ENCODE measurements around the gene CD47. TPM values are rescaled to one million over a fixed set of nuclear protein-coding genes. Genes with fewer than 3 reads are reported as not detected.

Gene CD47
- polyA plus RNA-seq, 1 of the 3 experiments (the other 2 are of a cell fraction) = 19.6 TPM

DNA sequence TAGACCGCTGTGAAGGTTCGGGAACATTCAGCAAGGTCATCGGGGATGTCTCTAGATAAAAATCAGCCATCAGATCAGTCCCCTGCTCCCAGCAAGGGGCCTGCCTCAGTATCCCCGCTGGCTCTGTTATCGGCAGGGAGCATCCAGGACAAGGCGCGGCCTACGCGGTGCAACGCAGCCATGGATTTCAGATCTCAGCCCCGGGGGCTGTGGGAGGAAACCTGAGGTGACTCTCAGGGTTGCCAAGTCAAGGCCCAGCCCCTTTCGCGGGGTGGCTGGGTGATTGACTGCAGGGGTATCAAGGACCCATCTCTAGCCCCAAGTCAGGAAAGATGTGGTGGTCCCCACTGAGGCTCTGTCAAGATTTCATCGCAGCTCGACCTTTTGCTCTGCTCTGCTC lies 23.1 kb upstream of the CD47 start:
- Histone ChIP-seq H3K9me3 (no peaks in the 10 kb centered on the region), H3K4me3 (ENCODE audit: low read depth in 2 of 2, low read length in 1 of 2) (no peak overlapping the region), H2AFZ (ENCODE audit: low read depth) (no peak overlapping the region), H3K79me2 (ENCODE audit: insufficient read depth) (no peaks in the 10 kb centered on the region), H3K36me3 (replicated peaks in 1 of 2; ENCODE audit: control insufficient read depth in 1 of 2, insufficient read depth in 2 of 2, low read length in 1 of 2) (no peaks in the 10 kb centered on the region), H3K4me1 (ENCODE audit: control insufficient read depth in 1 of 2, insufficient read depth in 2 of 2, low read depth in 1 of 2, low read length in 1 of 2) (no peaks in the 10 kb centered on the region; a peak in 2 of 4 replicates), H3K27ac (ENCODE audit: low read depth in 2 of 2, low read length in 1 of 2) (no peak overlapping the region), H3K9me2 (no peaks in the 10 kb centered on the region; the same call in 1 of the 2 replicates), H4K20me1 (ENCODE audit: insufficient read depth) (no peaks in the 10 kb centered on the region), H3F3A (replicated peaks; ENCODE audit: insufficient read depth) (no peaks in the 10 kb centered on the region), H3K27me3 (ENCODE audit: insufficient read depth) (no peaks in the 10 kb centered on the region), H3K9ac (no peak overlapping the region), H3K4me2 (no peak overlapping the region)
- ChIA-PET POLR2A (no interaction called here), CTCF (no interaction called here)
- no peak for DNase-seq
- 91% methylated on average over 6 of the region's 15 CpGs for WGBS (ENCODE audit: low lambda C conversion rate)
- TF ChIP-seq NFIC (IDR thresholded peaks at IDR 0.05; ENCODE audit: borderline replicate concordance) (no peak), NRF1 (IDR thresholded peaks at IDR 0.05; ENCODE audit: low read depth, low read length) (no peak), RXRA (IDR thresholded peaks at IDR 0.05; ENCODE audit: borderline replicate concordance, low read depth) (no peak), MXI1 (IDR thresholded peaks at IDR 0.05; ENCODE audit: low read depth, low read length) (no peak), FOXJ3 (CRISPR knock-in tag; IDR thresholded peaks at IDR 0.05) (no peak), EZH2phosphoT487 (IDR thresholded peaks at IDR 0.05; ENCODE audit: borderline replicate concordance, low read depth) (no peak), SMC3 (IDR thresholded peaks at IDR 0.05; ENCODE audit: low read depth, low read length) (no peak), TAF1 (IDR thresholded peaks at IDR 0.05; ENCODE audit: borderline replicate concordance, low read depth, low read length) (no peak), FOSL2 (IDR thresholded peaks at IDR 0.05; ENCODE audit: borderline replicate concordance, low read depth) (no peak), GABPA (IDR thresholded peaks at IDR 0.05; ENCODE audit: low read depth) (no peak), RAD21 (IDR thresholded peaks at IDR 0.05; ENCODE audit: low read length) (no peak), TEAD4 (IDR thresholded peaks at IDR 0.05; ENCODE audit: borderline replicate concordance, insufficient read depth) (no peak), GATA2 (CRISPR knock-in tag; IDR thresholded peaks at IDR 0.05) (no peak), SIN3A (IDR thresholded peaks at IDR 0.05; ENCODE audit: borderline replicate concordance, low read depth, low read length) (no peak), EP300 (IDR thresholded peaks at IDR 0.05; ENCODE audit: borderline replicate concordance in 1 of 2, low read depth in 1 of 2, low read length in 1 of 2) (no peak)
- TF ChIP-seq, protein P1, sequence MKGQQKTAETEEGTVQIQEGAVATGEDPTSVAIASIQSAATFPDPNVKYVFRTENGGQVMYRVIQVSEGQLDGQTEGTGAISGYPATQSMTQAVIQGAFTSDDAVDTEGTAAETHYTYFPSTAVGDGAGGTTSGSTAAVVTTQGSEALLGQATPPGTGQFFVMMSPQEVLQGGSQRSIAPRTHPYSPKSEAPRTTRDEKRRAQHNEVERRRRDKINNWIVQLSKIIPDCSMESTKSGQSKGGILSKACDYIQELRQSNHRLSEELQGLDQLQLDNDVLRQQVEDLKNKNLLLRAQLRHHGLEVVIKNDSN (IDR thresholded peaks at IDR 0.05; ENCODE audit: borderline replicate concordance, low read depth) = no peak
- TF ChIP-seq, protein P2, sequence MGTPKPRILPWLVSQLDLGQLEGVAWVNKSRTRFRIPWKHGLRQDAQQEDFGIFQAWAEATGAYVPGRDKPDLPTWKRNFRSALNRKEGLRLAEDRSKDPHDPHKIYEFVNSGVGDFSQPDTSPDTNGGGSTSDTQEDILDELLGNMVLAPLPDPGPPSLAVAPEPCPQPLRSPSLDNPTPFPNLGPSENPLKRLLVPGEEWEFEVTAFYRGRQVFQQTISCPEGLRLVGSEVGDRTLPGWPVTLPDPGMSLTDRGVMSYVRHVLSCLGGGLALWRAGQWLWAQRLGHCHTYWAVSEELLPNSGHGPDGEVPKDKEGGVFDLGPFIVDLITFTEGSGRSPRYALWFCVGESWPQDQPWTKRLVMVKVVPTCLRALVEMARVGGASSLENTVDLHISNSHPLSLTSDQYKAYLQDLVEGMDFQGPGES (IDR thresholded peaks at IDR 0.05; ENCODE audit: low read depth, low read length) = no peak
- TF ChIP-seq, protein P3, sequence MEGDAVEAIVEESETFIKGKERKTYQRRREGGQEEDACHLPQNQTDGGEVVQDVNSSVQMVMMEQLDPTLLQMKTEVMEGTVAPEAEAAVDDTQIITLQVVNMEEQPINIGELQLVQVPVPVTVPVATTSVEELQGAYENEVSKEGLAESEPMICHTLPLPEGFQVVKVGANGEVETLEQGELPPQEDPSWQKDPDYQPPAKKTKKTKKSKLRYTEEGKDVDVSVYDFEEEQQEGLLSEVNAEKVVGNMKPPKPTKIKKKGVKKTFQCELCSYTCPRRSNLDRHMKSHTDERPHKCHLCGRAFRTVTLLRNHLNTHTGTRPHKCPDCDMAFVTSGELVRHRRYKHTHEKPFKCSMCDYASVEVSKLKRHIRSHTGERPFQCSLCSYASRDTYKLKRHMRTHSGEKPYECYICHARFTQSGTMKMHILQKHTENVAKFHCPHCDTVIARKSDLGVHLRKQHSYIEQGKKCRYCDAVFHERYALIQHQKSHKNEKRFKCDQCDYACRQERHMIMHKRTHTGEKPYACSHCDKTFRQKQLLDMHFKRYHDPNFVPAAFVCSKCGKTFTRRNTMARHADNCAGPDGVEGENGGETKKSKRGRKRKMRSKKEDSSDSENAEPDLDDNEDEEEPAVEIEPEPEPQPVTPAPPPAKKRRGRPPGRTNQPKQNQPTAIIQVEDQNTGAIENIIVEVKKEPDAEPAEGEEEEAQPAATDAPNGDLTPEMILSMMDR (IDR thresholded peaks at IDR 0.05) = no peak
- TF ChIP-seq, protein P4, sequence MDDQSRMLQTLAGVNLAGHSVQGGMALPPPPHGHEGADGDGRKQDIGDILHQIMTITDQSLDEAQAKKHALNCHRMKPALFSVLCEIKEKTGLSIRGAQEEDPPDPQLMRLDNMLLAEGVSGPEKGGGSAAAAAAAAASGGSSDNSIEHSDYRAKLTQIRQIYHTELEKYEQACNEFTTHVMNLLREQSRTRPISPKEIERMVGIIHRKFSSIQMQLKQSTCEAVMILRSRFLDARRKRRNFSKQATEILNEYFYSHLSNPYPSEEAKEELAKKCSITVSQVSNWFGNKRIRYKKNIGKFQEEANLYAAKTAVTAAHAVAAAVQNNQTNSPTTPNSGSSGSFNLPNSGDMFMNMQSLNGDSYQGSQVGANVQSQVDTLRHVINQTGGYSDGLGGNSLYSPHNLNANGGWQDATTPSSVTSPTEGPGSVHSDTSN (IDR thresholded peaks at IDR 0.05) = no peak

All from SK-N-SH (cell line).